Activated naive CD4-positive, alpha-beta T cell treated with anti-CD3 and anti-CD28 coated beads, Interleukin-2, amount 50 U/mL, for 24 hours (primary cell): ENCODE data around the gene HOXA2.

Source experiments
- H3K27ac Mint-ChIP-seq: one replicate; pipeline ENCODE4 v1.8.0; 2021; ENCODE audit warnings: mild to moderate bottlenecking, mixed read lengths
- H3K27me3 Mint-ChIP-seq: one replicate; pipeline ENCODE4 v1.8.0; 2021; ENCODE audit warnings: mixed read lengths
- H3K36me3 Mint-ChIP-seq: one replicate; pipeline ENCODE4 v1.8.0; 2021; ENCODE audit warnings: mixed read lengths
- H3K4me1 Mint-ChIP-seq: one replicate; pipeline ENCODE4 v1.8.0; 2021; ENCODE audit warnings: mixed read lengths
- H3K4me3 Mint-ChIP-seq: one replicate; pipeline ENCODE4 v1.8.0; 2021; ENCODE audit warnings: mild to moderate bottlenecking, mixed read lengths
- H3K9me3 Mint-ChIP-seq: one replicate; pipeline ENCODE4 v1.8.0; 2021; ENCODE audit warnings: mixed read lengths

Gene HOXA2

DNA sequence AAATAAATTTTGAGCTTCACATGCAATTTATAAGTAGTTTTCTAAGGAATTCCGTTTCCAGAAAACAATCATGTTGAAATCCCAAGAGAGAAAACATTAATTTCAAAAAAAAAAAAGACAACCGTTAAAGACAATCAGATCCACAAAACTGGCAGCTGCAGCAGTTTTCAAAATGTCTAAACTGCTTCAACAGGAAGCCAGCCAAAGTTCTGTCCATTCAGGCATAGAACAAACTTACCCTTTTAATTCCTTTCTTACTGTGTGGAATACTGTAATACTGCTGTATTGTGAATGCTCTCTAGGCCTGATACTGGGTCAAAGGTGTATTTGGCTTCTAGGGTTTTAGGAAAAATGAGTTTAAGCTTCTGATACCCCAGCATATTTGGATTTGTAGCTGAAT is 38.3 kb downstream of the HOXA2 start:
- Mint-ChIP-seq H3K4me1 (peaks cover 8% of the 10 kb centered on the region), H3K27me3 (peaks cover 12% of the 10 kb centered on the region), H3K4me3 (no peak overlapping the region), H3K36me3 (no peaks in the 10 kb centered on the region), H3K9me3 (no peaks in the 10 kb centered on the region), H3K27ac (no peak overlapping the region)

DNA sequence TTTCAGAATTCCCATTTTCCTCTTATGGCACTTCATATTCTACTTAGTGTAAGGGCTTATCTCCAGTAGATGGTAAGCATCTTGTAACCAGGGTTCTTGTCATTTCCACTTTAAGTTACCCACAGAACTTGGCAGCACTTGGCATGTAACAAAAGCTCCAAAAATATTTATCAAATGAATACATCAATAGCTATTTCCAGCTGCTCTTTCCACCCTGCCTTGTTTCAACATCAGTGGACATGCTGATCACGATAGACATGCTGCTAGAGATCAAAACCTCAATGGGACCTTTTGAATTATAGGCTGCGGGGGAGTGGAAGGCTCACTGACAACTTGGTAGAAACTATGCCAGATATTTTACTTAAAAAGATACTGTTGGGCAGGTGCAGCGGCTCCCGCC is 39.5 kb downstream of the HOXA2 start:
- Mint-ChIP-seq H3K4me1 (peaks cover 8% of the 10 kb centered on the region), H3K27ac (no peak overlapping the region), H3K4me3 (no peak overlapping the region), H3K36me3 (no peaks in the 10 kb centered on the region), H3K9me3 (no peaks in the 10 kb centered on the region), H3K27me3 (peaks cover 14% of the 10 kb centered on the region)

DNA sequence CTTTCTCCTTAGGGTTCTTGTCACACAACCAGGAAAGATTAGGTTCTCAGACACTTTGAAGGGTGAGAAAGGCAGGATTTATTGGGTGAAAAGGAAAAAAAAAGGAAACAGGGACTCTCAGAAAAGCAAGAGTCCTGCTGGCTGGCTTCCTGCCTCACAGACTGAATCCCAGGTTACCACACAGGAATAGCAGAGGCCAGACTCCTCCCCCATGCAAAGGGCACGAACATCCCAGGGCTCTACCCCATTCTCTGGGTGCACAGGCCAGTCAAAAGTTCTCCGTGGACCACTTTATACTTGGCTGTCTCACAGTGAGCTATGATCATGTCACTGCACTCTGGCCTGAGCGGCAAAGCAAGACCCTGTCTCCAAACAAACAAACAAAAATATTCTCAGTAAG is 49.3 kb downstream of the HOXA2 start:
- no peak overlapping the region for H3K27ac Mint-ChIP-seq

DNA sequence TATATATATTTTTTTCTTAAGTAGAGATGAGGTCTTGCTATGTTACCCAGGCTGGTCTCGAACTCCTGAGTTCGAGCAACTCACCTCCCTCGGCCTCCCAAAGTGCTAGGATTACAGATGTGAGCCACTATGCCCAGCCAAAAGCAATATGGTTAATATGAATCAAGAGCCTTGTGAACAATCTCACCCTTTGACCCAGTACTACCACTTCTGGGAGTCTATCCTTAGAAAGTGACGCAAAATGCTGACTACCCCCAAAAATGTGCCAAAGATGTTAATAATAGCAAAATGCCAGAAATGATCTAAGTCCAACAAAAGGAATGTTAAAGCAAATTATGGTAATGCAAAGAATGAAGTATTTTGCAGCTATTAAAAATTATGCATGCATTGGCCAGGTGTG is 51.0 kb downstream of the HOXA2 start:
- Mint-ChIP-seq H3K4me1 (no peaks in the 10 kb centered on the region), H3K4me3 (no peak overlapping the region), H3K27ac (no peak overlapping the region), H3K36me3 (no peaks in the 10 kb centered on the region), H3K9me3 (peaks cover 4% of the 10 kb centered on the region), H3K27me3 (no peaks in the 10 kb centered on the region)

More for the DNA sequence above, 49.3 kb downstream of the HOXA2 start:
- H3K4me3 Mint-ChIP-seq, result no peak overlapping the region
- no peaks in the 10 kb centered on the region for H3K4me1 Mint-ChIP-seq
- H3K9me3 Mint-ChIP-seq, result no peaks in the 10 kb centered on the region
- peaks cover 1% of the 10 kb centered on the region for H3K27me3 Mint-ChIP-seq
- H3K36me3 Mint-ChIP-seq, result no peaks in the 10 kb centered on the region
